GM12892 (cell line): ENCODE measurements around the gene OR52E2.

Experiments used
- DNase-seq: peaks from one replicate; pipeline ENCODE4 v3.0.0; 2011; ENCODE audit not compliant: insufficient read length
- FAIRE-seq: peaks from 2 replicates; lab custom pipeline; 2011; peaks lifted over from hg19 to GRCh38; lab: Jason Lieb, UNC
- POLR2A ChIP-seq: IDR thresholded peaks from 2 replicates; pipeline ENCODE4 v1.6.1; 2011; ENCODE audit warnings: low read depth, low read length, control low read depth
- POLR2AphosphoS5 ChIP-seq: IDR thresholded peaks from 2 replicates; pipeline ENCODE4 v1.6.1; 2011; ENCODE audit warnings: low read depth, low read length, control low read depth
- TAF1 ChIP-seq: IDR thresholded peaks from 2 replicates; pipeline ENCODE4 v1.6.1; 2011; ENCODE audit warnings: low read depth, mild to moderate bottlenecking, control low read depth, low read length, borderline replicate concordance

The OR52E2 gene

DNA sequence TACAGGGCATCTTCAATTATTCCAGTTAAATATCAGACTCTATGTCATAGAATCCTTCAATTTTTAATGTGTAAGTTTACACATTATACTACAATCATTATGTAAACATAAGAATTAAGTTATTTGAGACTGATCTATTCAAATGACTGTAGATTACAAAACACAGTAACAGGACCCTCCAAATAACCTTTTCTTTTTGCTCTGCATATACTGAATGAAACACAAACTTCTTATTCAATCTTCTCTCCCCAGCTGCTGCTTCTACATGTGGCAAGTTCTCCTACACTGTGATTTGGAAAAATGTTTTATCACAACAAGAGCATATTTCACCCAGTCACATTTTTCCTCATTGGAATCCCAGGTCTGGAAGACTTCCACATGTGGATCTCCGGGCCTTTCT, 13.2 kb downstream of the OR52E2 start, which contains the start of gene OR52J3:
Gene OR52J3, plus strand, starts transcription at position 301 of the 400 bp plus-strand sequence. Its CDS starts 0 bp downstream, at position 301.
- DNase-seq (no peak), FAIRE-seq (no peak)
- TF ChIP-seq TAF1 (no peak), POLR2AphosphoS5 (no peak), POLR2A (no peak)

GRCh38 chr11:5043380-5043779, 16.0 kb downstream of the OR52E2 start:
- FAIRE-seq (no peak), DNase-seq (no peak)
- TF ChIP-seq POLR2AphosphoS5 = no peak
- no peak for TF ChIP-seq POLR2A
- no peak for TF ChIP-seq TAF1

DNA sequence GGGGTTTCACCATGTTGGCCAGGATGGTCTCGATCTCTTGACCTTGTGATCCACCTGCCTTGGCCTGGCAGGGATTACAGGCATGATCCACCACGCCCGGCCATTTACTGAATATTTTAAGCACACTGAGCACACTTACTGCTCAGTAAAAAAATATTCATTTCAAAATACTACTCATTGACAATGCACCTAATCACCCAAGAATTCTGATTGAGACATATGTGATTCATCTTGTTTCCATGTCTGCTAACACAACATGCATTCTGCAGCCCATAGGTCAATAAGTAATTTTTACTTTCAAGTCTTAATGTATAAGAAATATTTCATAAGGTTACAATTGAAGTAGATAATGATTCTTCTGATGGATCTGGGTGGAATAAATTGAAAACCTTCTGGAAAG, 17.3 kb downstream of the OR52E2 start:
- FAIRE-seq (no peak), DNase-seq (no peak)
- TF ChIP-seq POLR2AphosphoS5 (no peak), POLR2A (no peak), TAF1 (no peak)

- no peak for DNase-seq
- TF ChIP-seq POLR2A = no peak
- TF ChIP-seq POLR2AphosphoS5 = no peak
- no peak for TF ChIP-seq TAF1
- no peak for FAIRE-seq
Observed at GRCh38 chr11:5040876-5041275, 18.6 kb downstream of the OR52E2 start.

DNA sequence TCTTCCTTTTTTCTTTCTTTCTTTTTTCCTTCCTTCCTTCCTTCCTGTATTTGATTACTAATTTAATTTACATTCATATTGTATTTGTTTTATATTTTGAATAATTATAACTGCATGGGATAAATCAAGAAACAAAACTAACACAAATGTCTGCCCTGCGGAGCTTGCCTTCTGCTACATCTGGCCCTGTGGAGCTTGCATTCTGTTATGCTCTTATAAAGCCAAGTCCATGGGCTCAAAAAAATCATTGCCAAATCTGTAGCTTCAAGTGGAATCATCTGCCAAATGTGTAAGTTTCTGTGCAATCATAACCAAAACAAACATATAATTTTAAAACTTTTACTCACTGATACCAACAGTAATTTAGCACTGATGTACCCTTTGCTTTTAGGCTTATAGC, 21.1 kb downstream of the OR52E2 start:
- FAIRE-seq (no peak), DNase-seq (no peak)
- no peak for TF ChIP-seq POLR2A
- no peak for TF ChIP-seq POLR2AphosphoS5
- no peak for TF ChIP-seq TAF1

DNA sequence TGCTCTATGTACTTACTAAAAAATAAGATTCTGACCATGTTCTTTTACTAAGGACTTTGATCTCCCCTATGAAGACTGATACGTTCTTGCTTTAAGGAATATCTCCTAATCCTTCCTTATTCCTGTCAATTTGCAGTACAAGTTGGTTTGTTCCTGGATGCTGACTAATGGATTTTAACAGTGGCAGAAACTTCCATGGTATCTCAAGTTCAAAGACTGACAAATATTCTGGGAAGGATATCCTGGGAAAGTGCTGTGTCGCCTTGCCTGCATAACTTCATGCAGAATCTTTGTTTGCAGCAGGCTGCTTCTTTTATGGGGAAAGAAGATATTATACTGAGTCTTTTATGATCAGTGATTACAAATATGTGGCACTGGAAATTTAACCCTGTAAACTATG, 21.5 kb downstream of the OR52E2 start:
- DNase-seq (no peak), FAIRE-seq (no peak)
- no peak for TF ChIP-seq TAF1
- no peak for TF ChIP-seq POLR2A
- no peak for TF ChIP-seq POLR2AphosphoS5

GRCh38 chr11:5036669-5037068, 22.8 kb downstream of the OR52E2 start:
- TF ChIP-seq POLR2AphosphoS5 (no peak), TAF1 (no peak), POLR2A (no peak)
- FAIRE-seq = no peak
- DNase-seq = no peak

- FAIRE-seq = no peak
- TF ChIP-seq POLR2A (no peak), POLR2AphosphoS5 (no peak), TAF1 (no peak)
- DNase-seq = no peak
Observed at GRCh38 chr11:5021996-5022395, 37.4 kb downstream of the OR52E2 start.

DNA sequence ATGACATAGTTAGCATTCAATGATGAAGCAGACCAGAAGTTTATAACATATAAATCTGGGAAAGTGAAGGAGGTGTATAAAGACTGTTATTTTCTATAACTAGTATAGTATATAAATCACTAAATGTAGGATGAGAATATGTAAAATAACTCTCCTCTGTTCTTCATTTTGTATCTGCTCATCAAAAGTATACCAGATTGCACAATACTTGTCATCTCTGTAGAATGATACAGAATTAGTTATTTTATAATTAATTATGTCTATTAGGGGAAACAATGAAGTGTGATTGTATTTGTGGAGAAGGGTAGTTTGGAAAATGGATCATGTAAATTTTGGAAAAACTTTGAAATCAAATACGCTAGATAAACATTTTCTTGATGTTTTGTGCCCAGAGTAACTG, 46.4 kb downstream of the OR52E2 start:
- no peak for FAIRE-seq
- TF ChIP-seq POLR2A (no peak), TAF1 (no peak), POLR2AphosphoS5 (no peak)
- no peak for DNase-seq

DNA sequence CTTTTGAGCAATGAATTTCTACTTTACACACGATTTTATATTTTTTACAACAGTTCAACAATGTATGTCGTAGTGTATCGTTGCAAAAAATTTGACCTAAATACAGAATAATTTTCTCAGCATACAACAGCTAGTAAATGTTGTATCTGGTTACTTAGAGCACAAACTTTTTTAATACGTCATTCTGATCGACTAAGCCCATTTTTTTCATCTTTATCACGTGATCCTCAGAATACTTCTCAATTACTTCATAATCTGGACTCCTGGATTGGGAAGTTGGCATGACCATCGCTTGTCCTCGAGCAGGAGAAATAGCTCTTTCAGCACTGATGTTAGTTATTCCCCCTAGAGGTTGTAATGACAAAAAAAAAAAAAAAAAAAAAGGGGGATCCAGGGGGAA, 48.2 kb downstream of the OR52E2 start:
- TF ChIP-seq POLR2AphosphoS5 = no peak
- TF ChIP-seq TAF1 = no peak
- no peak for TF ChIP-seq POLR2A
- FAIRE-seq (no peak), DNase-seq (no peak)
